ENCODE data around the gene IFITM10.

The IFITM10 gene

DNA sequence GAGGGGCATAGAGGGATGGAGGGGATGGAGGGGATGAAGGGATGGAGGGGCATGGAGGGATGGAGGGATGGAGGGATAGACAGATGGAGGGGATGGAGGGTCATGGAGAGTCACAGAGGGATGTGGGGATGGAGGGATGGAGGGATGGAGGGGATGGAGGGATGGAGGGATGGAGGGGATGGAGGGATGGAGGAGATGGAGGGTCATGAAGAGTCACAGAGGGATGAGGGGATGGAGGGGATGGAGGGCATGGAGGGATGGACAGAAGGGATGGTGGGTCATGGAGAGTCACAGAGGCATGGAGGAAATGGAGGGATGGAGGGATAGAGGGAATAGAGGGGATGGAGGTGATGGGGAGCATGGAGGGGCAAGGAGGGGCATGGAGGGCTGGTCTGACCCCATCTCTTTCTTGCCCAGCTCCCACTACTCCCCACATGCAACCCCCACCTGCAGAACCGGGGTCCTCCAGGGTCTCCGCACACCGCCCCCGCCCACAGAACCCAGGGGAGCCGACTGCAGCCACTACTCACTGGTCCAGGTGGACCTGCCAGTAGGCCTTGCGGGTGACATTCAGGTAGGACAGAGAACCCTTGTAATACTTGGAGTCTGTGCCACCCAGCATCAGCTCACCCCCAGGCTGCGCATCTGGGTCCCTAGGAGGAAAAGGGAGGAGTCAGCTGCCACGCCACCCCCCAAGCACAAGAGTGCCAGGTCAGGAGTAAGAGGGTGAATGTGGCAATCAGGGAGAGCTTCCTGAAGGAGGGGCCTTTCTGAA is 4.2 kb upstream of the IFITM10 start:
- TF ChIP-seq MYC (IDR thresholded peaks at IDR 0.05; ENCODE audit: low read depth, low read length), result no peak
- H3K4me3 ChIP-seq (ENCODE audit: low read depth, low read length), result no peak overlapping the region
- DNase-seq (ENCODE audit: low read depth), result no peak

GRCh38 chr11:1753929-1754305 is 3.5 kb upstream of the IFITM10 start:
- TF ChIP-seq, protein P1, sequence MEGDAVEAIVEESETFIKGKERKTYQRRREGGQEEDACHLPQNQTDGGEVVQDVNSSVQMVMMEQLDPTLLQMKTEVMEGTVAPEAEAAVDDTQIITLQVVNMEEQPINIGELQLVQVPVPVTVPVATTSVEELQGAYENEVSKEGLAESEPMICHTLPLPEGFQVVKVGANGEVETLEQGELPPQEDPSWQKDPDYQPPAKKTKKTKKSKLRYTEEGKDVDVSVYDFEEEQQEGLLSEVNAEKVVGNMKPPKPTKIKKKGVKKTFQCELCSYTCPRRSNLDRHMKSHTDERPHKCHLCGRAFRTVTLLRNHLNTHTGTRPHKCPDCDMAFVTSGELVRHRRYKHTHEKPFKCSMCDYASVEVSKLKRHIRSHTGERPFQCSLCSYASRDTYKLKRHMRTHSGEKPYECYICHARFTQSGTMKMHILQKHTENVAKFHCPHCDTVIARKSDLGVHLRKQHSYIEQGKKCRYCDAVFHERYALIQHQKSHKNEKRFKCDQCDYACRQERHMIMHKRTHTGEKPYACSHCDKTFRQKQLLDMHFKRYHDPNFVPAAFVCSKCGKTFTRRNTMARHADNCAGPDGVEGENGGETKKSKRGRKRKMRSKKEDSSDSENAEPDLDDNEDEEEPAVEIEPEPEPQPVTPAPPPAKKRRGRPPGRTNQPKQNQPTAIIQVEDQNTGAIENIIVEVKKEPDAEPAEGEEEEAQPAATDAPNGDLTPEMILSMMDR (IDR thresholded peaks at IDR 0.05; ENCODE audit: low read depth, low read length), result no peak
- TF ChIP-seq MAX (IDR thresholded peaks at IDR 0.05; ENCODE audit: low read depth, low read length) (no peak), POLR2A (IDR thresholded peaks at IDR 0.05; ENCODE audit: extremely low read depth, insufficient read length) (no peak), MYC (IDR thresholded peaks at IDR 0.05; ENCODE audit: low read depth, low read length) (no peak)
- H3K4me3 ChIP-seq (ENCODE audit: low read depth, low read length), result no peak overlapping the region

DNA sequence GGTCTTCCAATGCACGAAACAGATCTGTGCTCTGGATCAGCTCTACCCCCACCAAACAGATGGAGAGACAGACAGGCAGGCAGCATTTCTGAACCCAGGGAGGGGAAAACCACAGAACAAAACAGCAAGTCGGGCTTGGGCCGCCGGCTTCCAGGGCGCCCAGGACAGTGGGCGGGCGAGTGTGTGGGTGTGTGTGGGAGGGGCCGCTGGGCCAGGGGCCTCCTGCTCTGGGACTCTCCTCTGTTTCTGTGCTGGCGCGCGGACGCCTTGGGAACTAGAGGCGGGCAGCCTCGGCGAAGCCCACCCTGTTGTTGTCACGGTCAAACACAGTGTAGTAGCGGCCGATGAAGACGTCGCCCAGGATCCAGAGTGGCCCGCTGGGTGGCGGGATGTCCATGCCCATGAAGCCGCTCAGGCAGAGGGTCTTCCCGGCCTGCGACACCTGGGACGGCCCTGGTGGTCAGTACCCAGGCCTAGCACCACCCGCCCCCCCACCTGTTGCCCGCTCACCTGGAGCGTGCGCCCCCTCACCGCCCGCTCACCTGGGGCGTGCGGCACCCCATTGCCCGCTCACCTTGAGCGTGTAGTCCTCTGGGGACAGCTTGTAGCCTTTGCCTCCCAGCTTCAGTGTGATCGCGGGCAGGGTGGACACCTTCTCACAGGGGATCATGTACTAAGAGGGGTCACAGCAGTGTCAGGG is 3.0 kb upstream of the IFITM10 start:
- H3K4me3 ChIP-seq (ENCODE audit: low read depth, low read length), result no peak overlapping the region
- DNase-seq (ENCODE audit: low read depth), result no peak
- TF ChIP-seq MAX (IDR thresholded peaks at IDR 0.05; ENCODE audit: low read depth, low read length) (no peak), MYC (IDR thresholded peaks at IDR 0.05; ENCODE audit: low read depth, low read length) (no peak)
- TF ChIP-seq, protein P1 (IDR thresholded peaks at IDR 0.05; ENCODE audit: low read depth, low read length), result no peak

More at GRCh38 chr11:1753929-1754305, 3.5 kb upstream of the IFITM10 start:
- no peak for DNase-seq (ENCODE audit: low read depth)

GRCh38 chr11:1752907-1753228 is 2.5 kb upstream of the IFITM10 start:
- no peak for DNase-seq (ENCODE audit: low read depth)
- no peak for TF ChIP-seq MAX (IDR thresholded peaks at IDR 0.05; ENCODE audit: low read depth, low read length)
- no peak overlapping the region for H3K4me3 ChIP-seq (ENCODE audit: low read depth, low read length)

DNA sequence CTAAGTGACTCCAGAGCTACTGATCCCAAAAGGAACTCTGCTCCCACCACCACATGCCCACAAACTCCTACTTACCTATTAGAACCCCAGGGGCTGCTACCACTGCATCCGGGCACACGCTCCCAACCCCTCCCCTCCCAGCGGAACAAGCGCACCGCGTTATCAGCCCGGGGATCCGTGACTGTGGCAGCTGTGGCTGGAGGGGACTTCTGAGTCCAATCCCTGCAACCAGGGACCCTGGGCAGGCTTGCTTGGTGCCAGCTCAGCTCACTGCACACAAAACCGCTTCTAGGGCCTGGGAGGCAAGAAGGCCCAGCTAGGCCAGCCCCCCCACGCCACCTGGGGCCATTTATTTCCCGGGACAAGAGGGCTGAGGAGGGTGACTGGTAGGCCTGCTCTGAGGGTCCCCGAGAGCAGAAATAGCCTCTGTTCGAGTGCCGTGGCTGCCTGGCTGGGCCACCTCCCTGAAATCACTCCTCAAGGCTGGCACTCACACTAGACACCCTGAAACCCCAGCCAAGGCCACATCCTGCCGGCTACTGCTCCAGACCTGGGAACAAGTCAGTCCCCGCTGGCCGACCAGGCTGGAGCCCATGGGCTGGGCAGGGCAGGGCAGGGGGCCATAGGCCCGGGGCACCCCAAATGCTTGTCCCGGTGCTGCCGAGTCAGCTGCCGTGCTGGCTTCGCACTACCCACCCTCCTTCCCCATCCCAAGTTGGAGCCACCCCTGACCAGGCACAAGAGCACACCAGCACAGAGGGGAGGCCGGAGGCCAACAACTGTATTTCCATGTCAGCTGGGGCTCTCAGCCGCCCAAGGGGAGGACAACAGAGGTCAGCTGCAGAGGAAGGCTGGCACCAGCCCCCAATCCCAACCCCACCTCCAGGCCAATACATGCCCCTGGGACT is 1.9 kb upstream of the IFITM10 start:
- TF ChIP-seq MYC (IDR thresholded peaks at IDR 0.05; ENCODE audit: low read depth, low read length) (no peak), MAX (IDR thresholded peaks at IDR 0.05; ENCODE audit: low read depth, low read length) (no peak), POLR2A (IDR thresholded peaks at IDR 0.05; ENCODE audit: extremely low read depth, insufficient read length) (no peak)
- TF ChIP-seq, protein P1 (IDR thresholded peaks at IDR 0.05; ENCODE audit: low read depth, low read length), result no peak
- no peak overlapping the region for H3K4me3 ChIP-seq (ENCODE audit: low read depth, low read length)
- no peak for DNase-seq (ENCODE audit: low read depth)

DNA sequence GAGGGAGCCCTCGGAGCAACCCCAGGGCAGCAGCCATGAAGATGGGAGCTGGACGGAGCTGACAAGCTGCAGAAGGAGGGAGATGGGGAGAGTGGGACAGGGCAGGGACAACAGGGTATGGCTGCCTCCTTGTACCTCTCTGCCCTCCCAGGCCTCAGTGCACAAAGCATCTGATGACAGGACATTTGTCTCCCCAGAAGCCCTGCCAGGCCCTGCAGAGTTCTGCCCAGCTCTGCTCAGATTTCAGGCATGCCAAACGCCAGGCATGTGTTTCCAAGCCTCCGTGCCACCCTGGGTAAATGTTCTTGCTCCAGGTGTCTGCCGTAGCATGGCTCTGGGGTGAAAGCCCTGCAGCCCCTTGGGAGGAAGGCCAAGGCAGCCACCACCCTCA is 1.1 kb upstream of the IFITM10 start:
- H3K4me3 ChIP-seq (ENCODE audit: low read depth, low read length), result no peak overlapping the region
- DNase-seq (ENCODE audit: low read depth), result no peak
- TF ChIP-seq MYC (IDR thresholded peaks at IDR 0.05; ENCODE audit: low read depth, low read length) (no peak), POLR2A (IDR thresholded peaks at IDR 0.05; ENCODE audit: extremely low read depth, insufficient read length) (no peak), MAX (IDR thresholded peaks at IDR 0.05; ENCODE audit: low read depth, low read length) (no peak)
- TF ChIP-seq, protein P1 (IDR thresholded peaks at IDR 0.05; ENCODE audit: low read depth, low read length), result no peak

Measured in NB4 (cell line).